D721Med (cell line): ENCODE data around the gene PRPF6.
"Not testable (repeated sequence)": the region's sequence is repeated elsewhere in the genome, so short reads cannot be mapped to it uniquely, and the experiment has no call there.

Experiments
- DNase-seq: peaks from one replicate; pipeline ENCODE4 v3.0.0; 2011; ENCODE audit warnings: low spot score; ENCODE audit not compliant: insufficient read length
- FAIRE-seq: peaks from 2 replicates; lab custom pipeline; 2011; peaks lifted over from hg19 to GRCh38; lab: Jason Lieb, UNC
- TF ChIP-seq, protein P1 (sequence below): IDR thresholded peaks from 2 replicates; pipeline ENCODE4 v1.5.1; 2012; ENCODE audit warnings: mild to moderate bottlenecking, control low read depth; ENCODE audit not compliant: insufficient read depth; ENCODE audit errors: missing control alignments

Gene PRPF6

GRCh38 chr20:64005394-64005793 is 24.5 kb downstream of the PRPF6 start:
- FAIRE-seq (no peak), DNase-seq (no peak)
- TF ChIP-seq, protein P1, sequence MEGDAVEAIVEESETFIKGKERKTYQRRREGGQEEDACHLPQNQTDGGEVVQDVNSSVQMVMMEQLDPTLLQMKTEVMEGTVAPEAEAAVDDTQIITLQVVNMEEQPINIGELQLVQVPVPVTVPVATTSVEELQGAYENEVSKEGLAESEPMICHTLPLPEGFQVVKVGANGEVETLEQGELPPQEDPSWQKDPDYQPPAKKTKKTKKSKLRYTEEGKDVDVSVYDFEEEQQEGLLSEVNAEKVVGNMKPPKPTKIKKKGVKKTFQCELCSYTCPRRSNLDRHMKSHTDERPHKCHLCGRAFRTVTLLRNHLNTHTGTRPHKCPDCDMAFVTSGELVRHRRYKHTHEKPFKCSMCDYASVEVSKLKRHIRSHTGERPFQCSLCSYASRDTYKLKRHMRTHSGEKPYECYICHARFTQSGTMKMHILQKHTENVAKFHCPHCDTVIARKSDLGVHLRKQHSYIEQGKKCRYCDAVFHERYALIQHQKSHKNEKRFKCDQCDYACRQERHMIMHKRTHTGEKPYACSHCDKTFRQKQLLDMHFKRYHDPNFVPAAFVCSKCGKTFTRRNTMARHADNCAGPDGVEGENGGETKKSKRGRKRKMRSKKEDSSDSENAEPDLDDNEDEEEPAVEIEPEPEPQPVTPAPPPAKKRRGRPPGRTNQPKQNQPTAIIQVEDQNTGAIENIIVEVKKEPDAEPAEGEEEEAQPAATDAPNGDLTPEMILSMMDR, result no peak

- TF ChIP-seq, protein P1, result no peak
- FAIRE-seq, result no peak
- DNase-seq, result no peak
These were observed 25.6 kb downstream of the PRPF6 start for GRCh38 chr20:64006490-64006889.

GRCh38 chr20:64006902-64007301 is 26.0 kb downstream of the PRPF6 start:
- FAIRE-seq, result no peak
- TF ChIP-seq, protein P1, result no peak
- no peak for DNase-seq

- DNase-seq (no peak), FAIRE-seq (no peak)
- TF ChIP-seq, protein P1, result no peak
These were observed 29.0 kb downstream of the PRPF6 start for GRCh38 chr20:64009811-64010387.

DNA sequence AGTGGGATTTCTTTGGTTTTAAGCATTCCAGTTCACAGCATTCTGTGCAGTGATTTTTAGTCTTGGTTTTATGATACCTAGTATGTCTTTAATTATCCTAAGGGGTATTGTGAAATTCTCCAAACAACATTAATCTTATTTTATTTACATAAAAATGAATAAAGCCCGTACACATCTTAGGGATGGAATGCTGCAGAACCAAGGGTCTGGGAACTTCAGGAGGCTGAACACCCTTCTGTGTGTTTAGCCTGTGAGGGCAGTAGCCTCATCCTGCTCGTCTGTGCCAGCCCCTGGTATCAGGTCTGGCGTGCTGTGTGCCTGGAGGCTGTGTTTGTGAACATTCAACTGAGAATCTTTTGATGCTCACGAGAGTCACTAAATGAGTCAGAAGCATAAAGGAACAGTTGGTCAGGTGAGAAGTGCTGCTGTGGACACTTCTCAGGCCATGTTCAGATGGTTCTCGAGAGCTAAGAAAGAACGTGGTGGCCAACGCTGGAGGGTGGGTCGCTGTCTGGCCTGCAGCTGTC is 29.8 kb downstream of the PRPF6 start:
- TF ChIP-seq, protein P1, result no peak
- FAIRE-seq (no peak), DNase-seq (no peak)

GRCh38 chr20:64011366-64011779 is 30.4 kb downstream of the PRPF6 start:
- FAIRE-seq, result no peak
- TF ChIP-seq, protein P1, result no peak
- DNase-seq, result no peak

GRCh38 chr20:64012385-64013154 is 31.6 kb downstream of the PRPF6 start:
- not testable (repeated sequence) for DNase-seq, FAIRE-seq
